HG02642 (cell line): Measurements from ENCODE around the gene ITGA8.

Experiments
- ATAC-seq: cut with Tn5 transposase; IDR thresholded peaks from one replicate; pipeline ENCODE4 v1.9.1; 2021; ENCODE audit warnings: mild to moderate bottlenecking; ENCODE audit not compliant: unreplicated experiment, poor library complexity

Gene ITGA8

GRCh38 chr10:15737656-15738055 is 17.9 kb upstream of the ITGA8 start:
- no peak for ATAC-seq

GRCh38 chr10:15735763-15736162 is 16.0 kb upstream of the ITGA8 start:
- ATAC-seq = no peak

- ATAC-seq = no peak
These were observed 10.6 kb upstream of the ITGA8 start for GRCh38 chr10:15730341-15730740.

- ATAC-seq = no peak
These were observed 10.2 kb upstream of the ITGA8 start for GRCh38 chr10:15729890-15730289.

GRCh38 chr10:15726042-15726441 is 6.3 kb upstream of the ITGA8 start:
- ATAC-seq = no peak

GRCh38 chr10:15725603-15726002 is 5.9 kb upstream of the ITGA8 start:
- no peak for ATAC-seq

GRCh38 chr10:15724683-15725082 is 5.0 kb upstream of the ITGA8 start:
- ATAC-seq = no peak

GRCh38 chr10:15723803-15724202 is 4.1 kb upstream of the ITGA8 start:
- ATAC-seq = no peak

GRCh38 chr10:15720635-15721287 is 1.0 kb upstream of the ITGA8 start:
- ATAC-seq = no peak

GRCh38 chr10:15719049-15719898 is 448 bp downstream of the ITGA8 start:
- ATAC-seq = no peak

- ATAC-seq = no peak
These were observed 1.1 kb downstream of the ITGA8 start for GRCh38 chr10:15718694-15719048.

- no peak for ATAC-seq
These were observed 4.0 kb downstream of the ITGA8 start for GRCh38 chr10:15715619-15716227.

- ATAC-seq = no peak
These were observed 4.9 kb downstream of the ITGA8 start for GRCh38 chr10:15714847-15715246.

- no peak for ATAC-seq
These were observed 6.8 kb downstream of the ITGA8 start for GRCh38 chr10:15712883-15713282.

GRCh38 chr10:15710455-15710854 is 9.3 kb downstream of the ITGA8 start:
- ATAC-seq = no peak

- no peak for ATAC-seq
These were observed 14.4 kb downstream of the ITGA8 start for GRCh38 chr10:15705298-15705697.

- ATAC-seq = no peak
These were observed 15.1 kb downstream of the ITGA8 start for GRCh38 chr10:15704581-15704968.

- no peak for ATAC-seq
These were observed 15.7 kb downstream of the ITGA8 start for GRCh38 chr10:15703944-15704580.

GRCh38 chr10:15703151-15703880 is 16.4 kb downstream of the ITGA8 start:
- no peak for ATAC-seq

GRCh38 chr10:15700078-15700674 is 19.5 kb downstream of the ITGA8 start:
- no peak for ATAC-seq
